HG03280 (cell line): ENCODE data around the gene KCNK3.

Experiments
- ATAC-seq: cut with Tn5 transposase; IDR thresholded peaks from one replicate; pipeline ENCODE4 v1.9.1; 2021; ENCODE audit warnings: mild to moderate bottlenecking, moderate library complexity; ENCODE audit not compliant: unreplicated experiment

KCNK3 gene

GRCh38 chr2:26711457-26712161 is 19.1 kb downstream of the KCNK3 start:
- no peak for ATAC-seq

DNA sequence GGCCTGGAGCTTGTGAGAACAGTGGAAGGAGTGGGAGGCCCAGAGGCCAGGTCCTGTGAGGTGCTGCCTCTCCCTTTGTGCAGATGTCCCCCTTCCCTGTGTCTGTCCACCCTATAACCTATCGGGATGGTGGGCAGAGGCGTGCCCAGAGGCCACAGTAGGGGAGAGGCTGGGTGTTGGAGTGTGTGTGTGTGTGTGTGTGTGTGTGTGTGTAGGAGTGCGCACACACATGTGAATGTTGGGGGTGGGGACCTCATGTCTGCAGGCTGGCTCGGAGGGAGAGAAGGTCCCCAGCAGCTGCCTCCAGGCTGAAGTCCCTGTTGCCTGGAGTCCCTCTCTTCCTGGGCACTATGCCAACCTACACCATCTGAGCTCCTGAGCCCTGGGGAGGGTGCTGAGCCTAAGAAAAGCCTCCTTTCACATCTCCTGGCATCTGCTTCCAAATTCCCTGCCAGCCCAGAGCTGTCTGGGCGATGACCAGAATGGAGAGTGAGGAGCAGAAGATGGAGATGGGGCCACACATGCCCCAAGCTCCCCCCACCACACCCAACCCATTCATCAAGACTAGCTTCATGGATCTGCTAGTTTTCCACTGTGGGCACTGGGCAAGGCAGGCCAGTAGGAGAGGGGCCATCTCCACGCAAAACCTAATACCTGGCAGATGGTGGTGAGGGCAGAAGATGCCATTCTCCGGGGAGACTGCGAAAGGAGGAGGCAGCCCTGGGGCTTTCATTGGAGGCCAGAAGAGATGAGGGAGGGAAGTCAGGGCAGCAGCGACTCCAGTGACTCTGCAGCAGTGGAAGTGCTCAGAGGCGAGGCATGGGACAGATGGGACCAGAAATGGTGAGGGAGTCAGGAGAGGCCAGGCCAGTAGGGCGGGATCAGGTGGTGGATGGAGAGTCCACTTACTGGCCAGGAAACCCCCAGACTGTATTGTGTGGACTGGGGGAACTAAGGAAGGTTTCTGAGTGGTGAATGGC is 20.3 kb downstream of the KCNK3 start:
- no peak for ATAC-seq

DNA sequence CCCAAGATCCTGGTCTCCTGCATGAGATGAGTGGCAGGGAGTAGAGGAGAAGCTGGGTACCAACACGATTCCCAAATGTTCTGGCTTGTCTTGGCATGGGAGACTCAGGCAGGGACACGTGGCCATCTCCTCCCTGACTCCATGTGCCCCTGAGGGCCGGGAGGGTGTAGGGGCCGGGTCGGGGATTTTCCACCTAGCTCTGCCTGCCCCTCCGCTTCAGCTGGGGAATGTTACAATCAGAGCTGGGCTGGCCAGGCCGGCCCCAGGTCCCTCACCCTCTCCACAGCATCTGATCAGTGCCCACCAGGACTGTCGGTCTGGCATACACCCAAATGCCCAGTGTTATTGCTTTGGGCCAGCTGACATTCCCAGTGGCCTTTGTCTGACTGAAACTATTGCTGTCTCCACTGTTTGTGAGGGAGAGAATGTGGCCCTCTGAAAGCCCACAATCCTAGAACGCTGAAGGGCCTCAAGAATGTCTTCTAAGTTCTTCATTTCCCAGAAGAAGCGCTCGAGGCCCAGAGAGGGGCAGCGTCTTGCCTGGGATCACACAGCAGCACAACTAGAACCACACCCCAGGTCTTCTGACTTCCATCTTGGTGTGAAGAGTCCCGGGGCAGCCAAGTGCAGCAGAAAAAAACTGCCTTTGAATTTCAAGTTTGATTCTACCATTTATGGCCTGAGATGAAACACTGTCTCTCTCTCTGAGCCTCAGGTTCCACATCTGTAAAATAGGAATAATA is 23.2 kb downstream of the KCNK3 start:
- no peak for ATAC-seq

GRCh38 chr2:26716340-26716739 is 23.8 kb downstream of the KCNK3 start:
- ATAC-seq: no peak

- no peak for ATAC-seq
Measured at GRCh38 chr2:26716769-26717168, 24.2 kb downstream of the KCNK3 start.

DNA sequence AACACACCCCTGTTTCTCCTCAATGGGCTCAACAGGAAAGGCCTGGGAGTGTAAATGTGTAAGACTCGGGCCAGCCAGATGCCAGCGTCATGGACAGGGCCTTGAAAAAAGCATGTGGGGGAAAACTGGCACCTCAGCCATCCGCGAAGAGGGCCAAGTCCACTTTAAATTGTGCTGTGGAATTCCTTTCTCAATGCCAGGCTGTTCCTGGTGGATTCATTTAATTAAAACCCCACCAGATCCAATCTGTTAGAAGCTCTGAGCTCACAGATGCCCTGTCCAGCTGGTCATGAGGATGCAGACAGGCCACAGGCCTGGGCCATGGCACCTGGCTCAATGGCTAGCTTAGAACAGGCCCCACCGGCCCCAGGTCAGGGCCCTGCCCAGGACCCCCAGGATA is 24.8 kb downstream of the KCNK3 start:
- no peak for ATAC-seq

DNA sequence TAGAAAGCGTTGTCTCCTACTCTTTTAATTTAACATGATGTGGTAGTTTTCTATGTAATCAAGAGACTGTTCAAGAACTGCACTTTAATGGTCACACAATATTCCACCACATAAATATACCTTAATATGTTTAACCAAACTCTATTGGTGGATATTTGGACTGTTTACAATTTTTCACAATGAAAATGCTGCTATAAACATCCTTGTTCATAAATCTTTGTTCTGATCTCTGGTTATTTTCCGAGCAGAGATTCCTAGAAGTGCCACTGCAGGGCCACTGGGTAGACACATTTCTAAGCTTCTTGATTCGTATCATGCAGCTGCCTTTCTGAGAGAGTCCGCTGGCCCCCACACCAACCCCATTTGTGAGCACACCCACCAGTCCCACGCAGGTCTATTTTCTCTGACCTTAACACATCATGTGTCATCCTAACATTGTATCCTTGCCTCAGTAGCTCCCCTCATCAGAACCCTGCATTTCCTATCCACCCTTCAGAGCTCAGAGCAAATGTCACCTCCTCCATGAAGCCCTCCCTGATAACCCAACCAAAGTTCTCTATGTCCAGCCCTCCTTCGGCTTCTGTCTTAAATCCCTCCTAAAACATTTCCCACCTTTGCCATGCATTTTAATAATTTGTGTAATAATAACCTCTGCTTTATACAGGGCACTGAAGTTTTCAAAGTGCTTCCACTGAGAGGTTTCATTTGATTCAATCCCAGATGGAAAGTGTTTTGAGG is 26.6 kb downstream of the KCNK3 start:
- no peak for ATAC-seq

DNA sequence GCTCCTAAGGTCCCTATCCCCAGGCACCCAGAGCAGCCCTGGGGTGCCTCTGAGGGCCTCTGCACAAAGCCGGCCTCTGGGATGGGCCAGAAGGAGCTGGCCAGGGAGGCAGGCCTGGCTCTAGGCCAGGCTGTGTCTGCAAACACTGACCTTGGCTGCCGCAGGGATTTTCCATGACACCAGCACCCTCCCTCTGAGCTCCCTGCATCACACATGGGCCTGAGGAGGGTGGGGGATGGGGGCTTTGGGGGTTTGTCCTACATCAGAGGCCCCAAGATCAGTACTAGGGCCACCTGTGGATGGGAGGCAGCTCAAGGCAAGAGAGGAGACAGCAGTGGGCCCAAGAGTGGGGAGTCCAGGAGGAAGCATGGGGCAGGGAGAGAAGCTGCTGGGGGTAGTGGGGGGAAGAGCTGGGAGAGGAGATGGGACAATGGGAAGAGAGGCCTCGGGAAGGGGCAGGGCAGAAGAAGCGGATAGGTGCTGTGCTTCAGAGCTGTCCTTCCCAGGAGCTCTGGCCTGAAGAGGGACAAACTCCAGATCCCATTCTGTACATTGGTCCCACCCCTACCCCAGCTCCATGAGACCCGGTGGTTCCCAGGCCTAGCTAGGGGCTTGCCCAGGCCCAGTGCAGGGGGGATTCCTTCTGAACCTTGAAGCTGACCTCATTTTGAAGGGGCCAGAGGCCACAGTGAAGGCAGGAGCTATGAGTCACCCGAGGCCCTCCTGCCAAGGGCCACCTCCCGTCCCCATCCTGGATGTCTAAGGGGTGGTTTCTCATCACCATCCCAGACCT is 28.0 kb downstream of the KCNK3 start:
- ATAC-seq: no peak

DNA sequence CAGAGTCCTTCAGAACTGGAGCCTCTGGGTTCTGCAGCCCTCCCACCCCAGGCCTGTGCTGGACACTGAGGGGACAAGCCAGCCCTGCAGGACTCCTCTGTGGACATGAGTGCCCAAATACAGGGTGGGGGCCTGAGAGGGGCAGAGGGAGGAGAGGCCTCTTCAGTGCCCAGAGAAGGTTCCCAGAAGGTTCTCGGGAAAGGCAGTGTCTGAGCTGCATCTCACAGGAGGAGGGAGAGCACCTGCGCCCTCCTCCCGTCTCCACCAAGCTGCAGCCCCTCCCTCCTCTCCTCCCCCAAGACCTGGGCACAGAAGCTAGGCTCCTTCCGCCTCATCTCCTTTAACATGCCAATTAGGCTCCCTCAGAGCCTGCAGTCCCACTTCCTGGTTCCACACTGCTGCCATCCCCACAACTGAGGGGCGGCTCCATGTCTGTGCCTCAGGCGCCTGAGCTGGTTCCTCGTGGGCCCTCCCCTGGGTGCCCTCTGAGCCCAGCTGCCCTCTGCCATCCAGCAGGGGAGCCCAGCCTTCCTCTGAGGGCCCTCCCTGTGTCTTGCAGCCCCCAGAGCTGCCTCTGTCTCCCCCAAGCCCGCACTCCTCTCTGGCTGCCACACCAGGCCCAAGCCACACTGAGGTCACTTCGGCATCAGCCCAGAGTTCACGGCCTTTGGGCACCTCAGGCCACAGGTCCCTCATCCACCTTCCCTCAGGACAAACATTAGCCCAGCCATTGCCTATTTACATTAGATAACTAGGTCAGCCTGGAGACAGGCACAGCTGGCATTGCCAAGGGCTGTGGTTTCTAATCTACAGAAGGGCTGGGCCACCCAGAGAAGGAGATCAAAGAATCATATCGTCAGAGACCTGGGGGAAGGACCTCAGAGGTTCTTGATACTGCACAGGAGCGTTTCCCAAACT is 28.9 kb downstream of the KCNK3 start:
- no peak for ATAC-seq

GRCh38 chr2:26722328-26722727 is 29.8 kb downstream of the KCNK3 start:
- ATAC-seq: no peak

GRCh38 chr2:26722911-26723310 is 30.4 kb downstream of the KCNK3 start:
- ATAC-seq: no peak

DNA sequence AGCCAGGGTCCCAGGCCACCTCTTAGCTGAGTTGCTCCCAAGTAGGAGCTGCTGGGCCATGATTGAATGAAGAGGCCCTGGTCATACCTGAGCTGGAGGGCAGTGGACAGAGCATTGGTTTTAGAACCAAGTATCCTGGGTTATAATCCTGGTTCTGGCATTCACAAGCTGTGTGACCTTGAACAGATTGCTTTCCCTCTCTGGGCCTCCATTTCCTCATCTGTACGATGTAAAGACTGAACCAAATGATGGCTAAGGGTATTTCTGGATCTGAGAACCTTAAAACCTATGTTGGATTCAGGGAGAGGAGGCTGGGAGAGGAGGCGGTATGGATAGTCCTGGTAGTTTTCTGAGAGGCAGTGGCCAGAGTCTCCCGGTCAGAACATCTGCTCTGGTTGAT is 31.0 kb downstream of the KCNK3 start:
- ATAC-seq: no peak

GRCh38 chr2:26723991-26724750 is 31.6 kb downstream of the KCNK3 start:
- ATAC-seq: no peak

GRCh38 chr2:26724784-26725520 is 32.4 kb downstream of the KCNK3 start:
- ATAC-seq: no peak

DNA sequence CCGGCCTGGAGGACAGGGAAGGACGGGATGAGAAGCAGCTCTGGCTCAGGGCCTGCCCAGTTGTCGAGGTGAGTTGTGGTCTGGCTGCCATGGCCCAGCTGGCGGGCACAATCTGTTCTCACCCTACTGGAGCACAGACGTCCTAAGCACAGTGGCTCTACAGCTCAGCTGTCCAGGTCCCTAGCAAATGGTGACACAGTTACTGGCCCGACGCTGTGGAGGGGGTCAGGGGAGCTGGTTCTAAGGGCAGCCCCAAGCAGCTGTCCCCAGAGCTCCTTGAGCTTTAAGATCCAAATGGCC is 32.9 kb downstream of the KCNK3 start:
- ATAC-seq: no peak

- ATAC-seq: no peak
Measured at GRCh38 chr2:26726228-26726627, 33.7 kb downstream of the KCNK3 start.

DNA sequence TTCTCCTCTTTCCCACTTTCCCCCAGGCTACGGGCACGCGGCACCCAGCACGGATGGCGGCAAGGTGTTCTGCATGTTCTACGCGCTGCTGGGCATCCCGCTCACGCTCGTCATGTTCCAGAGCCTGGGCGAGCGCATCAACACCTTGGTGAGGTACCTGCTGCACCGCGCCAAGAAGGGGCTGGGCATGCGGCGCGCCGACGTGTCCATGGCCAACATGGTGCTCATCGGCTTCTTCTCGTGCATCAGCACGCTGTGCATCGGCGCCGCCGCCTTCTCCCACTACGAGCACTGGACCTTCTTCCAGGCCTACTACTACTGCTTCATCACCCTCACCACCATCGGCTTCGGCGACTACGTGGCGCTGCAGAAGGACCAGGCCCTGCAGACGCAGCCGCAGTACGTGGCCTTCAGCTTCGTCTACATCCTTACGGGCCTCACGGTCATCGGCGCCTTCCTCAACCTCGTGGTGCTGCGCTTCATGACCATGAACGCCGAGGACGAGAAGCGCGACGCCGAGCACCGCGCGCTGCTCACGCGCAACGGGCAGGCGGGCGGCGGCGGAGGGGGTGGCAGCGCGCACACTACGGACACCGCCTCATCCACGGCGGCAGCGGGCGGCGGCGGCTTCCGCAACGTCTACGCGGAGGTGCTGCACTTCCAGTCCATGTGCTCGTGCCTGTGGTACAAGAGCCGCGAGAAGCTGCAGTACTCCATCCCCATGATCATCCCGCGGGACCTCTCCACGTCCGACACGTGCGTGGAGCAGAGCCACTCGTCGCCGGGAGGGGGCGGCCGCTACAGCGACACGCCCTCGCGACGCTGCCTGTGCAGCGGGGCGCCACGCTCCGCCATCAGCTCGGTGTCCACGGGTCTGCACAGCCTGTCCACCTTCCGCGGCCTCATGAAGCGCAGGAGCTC is 35.4 kb downstream of the KCNK3 start:
- ATAC-seq: no peak
